EH (cell line): ENCODE data around the gene TREX2.

Experiments
- DNase-seq: peaks from one replicate; pipeline ENCODE4 v3.0.0-alpha.2; 2015; ENCODE audit warnings: low read depth

TREX2 gene

DNA sequence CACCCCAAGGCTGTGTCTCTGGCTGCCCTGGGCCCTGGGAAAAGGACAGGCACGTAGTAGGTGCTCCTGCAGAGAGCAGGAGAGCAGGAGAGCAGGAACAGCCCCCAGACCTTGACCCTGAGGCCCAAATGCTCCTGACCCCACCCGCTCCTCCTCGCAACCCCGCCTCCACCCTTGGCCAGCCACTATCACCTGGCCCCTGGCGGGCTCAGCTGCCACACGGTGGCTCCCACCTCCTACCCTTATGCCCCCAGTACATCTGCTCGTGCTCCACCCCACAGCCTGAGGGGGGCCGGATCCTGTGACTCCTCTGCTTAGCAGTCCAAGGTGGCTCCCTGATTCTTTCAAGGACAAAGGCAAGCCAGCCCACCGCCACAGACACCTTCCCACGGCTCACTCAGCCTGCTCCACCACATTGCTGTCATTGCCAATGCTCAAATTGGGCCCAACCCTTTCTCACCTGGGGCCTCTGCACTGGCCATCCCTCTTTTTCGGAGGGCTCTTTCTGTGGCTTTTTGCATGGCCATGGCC lies 30.0 kb upstream of the TREX2 start:
- no peak for DNase-seq

DNA sequence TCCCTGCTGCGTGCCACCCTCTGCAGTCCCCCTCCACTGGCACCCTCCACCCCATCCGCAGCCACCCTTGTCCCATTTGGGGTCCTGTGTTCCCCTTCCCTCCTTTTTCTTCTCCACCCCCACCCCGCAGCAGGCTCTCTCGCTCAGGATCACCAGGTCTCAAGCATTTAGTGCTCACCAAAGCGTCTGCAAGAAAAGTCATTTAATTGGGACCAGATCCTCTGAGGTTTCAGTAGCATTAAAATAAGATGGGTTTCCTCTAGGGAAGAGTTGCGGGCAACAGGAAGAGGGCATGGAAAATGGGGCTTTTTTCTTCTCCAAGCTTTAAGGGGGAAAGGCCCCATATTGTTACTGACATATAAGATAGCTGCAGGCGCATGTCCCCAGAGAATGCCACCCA lies 29.4 kb upstream of the TREX2 start:
- DNase-seq, result no peak

DNA sequence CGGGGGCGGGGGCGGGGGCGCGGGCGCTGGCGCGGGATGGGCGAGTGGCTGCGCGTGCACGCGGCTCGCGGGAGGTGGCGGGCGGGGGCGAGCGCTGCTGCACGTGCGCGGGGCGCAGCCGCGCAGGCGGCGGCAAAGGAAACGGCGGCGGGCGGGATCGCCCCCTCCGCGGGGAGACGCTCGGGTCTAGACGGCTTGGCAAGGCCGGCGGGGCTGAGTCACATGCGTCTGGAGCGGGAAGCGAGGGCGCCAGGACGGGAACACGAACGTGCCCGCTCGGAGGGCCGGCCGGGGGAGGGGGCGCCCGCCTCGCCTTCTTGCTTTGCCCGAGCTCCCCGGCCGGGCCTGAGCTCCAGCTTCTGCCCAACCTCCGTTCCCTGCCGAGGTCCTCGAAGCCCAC lies 28.9 kb upstream of the TREX2 start:
- peak; percentile 74 for DNase-seq

DNA sequence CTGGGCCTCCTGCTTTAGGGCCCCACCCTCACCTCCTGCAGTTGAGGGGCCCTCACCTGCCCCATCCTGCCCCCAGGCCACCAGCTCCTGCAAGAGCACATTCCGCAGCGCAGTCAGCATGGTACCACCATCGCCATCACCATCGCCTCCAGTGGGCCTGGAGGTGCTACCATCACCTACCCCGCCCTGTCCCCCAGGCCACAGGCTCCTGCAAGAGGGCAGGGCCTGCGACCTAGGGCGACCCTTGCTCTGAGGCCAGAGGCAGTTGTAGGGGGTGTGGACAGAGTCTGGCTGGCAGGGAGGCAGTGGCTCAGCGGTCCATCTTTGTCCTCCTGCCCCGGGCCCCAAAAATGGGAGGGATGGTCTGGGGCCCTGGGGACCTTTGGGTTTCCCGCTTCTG lies 28.4 kb upstream of the TREX2 start:
- no peak for DNase-seq

DNA sequence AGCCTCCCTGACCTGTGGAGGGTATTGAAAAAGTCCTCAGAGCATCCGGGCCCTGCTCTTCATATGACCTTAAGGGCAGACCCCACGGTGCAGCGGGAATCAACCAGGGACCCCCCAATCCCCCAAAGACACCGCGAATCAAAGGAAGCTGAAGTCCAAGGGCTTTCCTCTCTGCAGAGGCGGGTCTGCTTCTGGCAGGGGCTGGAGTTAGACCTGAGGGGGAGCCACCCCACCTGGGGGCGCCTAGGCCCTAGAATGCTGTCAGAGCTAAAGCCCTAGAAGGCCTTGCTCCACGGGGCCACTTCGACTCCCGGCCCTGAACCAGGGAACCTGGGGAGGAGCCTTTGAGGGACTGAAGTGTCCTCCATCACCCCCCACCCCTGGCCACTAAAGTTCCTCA lies 27.3 kb upstream of the TREX2 start:
- DNase-seq, result no peak

DNA sequence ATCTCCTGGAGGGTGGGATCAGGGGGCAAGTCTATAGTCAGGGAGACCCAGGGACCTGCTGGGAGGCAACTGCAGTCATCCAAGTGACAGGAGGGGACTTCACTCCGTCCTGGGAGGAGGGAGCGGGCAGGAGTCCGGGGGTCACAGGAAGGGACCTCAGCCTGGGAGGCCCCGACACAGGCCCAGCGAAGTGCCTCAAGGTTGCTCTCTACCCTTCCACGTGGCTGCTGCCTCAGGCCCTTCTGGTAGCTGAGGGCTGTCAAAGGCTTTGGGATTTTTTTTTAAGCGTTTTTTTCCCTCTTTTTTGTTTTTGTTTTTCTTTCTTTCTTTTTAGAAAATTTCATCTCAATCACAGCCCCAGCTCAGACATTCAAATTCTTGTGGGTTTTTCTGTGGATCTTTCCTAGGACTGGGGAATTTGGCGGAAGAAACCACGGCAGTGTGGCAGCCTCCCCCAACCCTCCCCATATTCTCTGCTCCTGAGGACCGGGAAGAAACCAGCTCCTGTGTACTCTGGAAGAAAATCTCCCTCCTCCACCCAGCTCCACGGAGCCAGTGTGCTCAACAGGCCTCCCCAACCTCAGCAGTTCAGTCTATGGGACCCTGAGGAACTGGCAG lies 25.9 kb upstream of the TREX2 start:
- DNase-seq, result peak; percentile 78

DNA sequence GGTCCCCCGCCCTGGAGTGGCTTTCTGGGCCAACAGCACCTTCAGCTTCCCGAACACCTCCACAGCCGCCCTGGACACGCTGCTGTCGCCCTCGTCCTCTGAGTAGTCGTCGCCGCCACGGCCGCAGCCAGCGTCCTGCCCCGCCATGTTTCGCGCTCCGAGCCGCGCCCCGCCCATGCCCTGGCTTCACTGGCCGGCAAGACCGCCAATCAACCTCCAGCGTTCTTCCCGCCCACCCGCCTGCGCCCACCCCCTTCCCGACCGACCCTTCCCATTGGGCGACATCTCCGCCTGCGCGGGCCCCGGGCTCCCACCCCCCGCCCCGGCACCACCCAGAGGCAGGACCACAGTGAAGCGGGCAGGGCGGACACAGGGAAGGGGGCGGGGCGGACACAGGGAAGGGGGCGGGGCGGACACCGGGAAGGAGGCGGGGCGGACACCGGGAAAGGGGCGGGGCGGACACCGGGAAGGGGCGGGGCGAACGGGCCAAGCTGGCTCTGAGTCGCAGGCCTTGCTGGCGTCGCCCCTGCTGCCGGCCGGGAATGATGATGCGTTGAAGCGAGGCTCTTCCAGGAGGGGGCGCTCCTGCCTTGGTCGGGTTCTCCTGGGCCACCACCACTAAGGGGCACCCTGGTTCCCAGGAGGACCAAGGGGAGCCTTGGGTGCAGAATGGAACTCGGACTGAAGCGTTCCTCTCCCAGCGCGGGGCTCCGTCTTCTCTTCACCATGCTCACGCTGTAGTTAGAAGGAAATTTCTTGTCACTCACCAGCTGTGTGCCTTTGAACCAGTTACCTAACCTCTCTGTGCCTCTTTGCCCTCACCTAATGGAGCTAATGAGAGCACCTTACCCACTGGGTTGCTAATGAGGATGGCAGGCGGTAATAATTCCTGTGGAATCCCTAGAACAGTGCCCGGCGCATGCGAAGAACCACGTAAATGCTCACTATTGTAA lies 24.8 kb upstream of the TREX2 start, which contains the start of gene HAUS7:
Gene HAUS7 (minus strand): TSS at position 166 of the 953 bp plus-strand sequence. CDS start 19 bp downstream, at position 147.
- DNase-seq, result peak; percentile 90

DNA sequence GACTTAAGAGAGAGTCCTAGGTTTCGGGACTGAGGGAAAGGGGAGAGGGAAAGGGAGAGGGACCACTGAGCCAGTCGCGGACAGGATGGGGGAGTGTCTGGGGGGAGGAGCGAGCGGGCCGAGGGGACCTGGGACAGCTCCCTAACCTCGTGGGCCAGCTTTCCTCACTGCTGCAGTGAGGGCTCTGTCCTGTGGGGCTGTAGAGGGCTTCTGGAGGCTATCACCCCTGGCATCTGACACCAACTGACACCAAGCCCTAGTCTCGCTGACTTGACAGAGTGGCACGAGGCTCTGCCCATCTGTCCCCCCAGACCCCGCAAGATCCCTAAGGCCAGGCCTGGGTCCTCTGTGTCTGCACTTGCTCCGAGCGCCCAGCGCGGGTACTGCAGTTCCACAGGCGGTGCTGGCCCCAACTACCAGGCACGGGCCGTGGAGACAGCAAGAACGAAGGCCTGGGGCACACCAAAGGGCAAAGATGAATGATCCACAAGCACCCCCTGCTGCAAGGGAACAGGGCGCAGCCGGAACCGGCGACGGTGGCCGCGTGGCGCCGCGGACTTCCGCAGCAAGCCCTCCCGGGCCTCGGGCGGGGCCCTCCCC lies 24.1 kb upstream of the TREX2 start:
- peak; percentile 54 for DNase-seq

DNA sequence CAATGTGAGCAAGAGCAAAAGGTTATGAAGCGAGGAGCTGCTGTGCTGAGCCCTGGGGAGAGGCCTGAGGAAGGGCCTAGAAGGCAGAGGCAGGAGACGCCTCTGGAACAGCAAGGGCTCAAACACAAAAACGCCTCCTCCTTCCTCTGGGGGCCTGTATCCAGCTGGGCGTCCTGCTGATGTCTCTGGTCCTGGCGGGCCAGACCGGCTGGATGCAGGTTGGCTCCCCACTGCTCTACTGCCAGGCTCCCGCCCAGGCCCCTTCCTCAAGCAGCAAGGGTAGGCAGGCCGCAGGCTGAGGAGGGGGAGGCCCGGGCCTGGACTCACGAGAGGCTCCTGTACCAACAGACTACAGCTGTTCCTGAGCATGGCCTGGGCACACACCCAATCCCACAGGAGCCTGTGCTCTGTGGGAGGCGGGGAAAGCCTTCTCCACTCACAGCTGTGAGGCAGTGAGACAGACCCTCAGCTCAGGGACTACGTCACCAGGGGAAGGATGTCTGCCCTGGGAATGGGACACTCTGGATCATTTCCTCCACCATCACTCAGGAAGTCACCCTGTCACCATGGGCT lies 22.2 kb upstream of the TREX2 start:
- no peak for DNase-seq

DNA sequence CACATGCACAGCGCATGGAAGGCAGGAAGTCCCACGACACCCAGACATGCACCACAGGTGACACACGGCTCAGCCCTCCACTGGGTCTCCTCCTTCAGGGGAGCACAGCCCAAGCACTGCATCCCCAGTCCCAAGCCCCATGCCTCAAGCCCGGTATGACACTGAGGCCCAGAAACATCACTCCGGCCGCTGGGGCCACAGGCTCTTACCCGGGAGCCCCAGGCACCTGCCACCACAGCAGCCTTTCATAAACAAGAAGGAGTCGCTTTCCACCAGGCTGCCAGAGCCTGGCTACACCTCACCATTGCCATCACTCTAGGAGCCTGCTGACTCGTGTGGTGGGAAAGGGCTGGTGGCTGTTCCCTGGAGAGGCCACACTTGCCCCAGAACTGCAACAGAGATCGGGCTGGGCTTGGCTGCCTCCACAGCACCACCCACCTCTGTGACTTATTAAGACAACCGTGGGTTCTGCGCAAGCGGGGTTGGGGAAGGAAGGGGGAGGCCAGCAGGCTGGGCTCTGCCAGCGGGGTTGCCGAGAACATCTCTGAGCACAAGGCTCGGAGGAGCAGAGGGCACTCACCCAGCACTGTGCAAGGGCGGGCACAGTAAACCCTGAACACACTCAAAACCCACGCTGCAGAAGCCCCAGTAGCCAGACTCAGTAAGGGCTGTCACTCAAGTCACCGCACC lies 20.0 kb upstream of the TREX2 start:
- DNase-seq, result no peak

DNA sequence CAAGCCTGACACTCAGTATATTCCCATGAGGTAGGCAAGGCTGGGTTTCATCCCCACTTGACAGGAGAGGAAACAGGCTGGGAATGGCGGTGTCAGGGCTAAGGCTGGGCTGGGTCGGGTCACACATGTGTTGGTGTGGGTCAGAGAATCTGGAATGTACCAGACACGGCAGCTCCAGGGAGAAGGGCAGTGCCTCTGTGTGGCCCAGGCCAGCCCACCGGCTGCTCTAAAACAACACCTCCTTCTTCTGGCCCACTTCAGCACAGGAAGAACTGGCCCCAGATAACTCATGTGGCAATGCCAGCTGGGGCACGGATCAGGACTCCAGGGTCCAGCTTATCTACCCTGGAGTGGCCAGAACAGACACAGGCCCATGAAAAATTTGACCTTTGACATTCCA lies 18.3 kb upstream of the TREX2 start:
- no peak for DNase-seq

DNA sequence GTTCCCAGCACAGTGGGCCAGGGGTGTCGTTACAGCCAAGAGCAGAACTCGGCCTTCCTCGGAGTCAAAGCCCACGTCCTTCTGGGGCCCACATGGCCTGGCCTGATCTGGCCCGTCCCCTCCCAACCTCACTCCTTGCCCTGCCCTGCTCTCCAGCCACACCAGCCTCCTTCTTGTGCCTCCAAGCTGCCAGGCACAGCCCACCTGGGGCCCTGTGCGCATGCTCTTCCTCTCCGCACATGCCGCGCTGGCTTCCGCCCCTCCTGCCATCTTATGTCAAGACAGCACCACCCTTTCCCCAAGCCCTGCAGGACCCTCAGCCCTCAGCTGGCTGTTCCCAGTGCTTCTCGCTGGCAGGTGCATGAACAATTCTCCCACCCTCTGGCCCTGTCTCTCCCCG lies 17.7 kb upstream of the TREX2 start:
- no peak for DNase-seq

DNA sequence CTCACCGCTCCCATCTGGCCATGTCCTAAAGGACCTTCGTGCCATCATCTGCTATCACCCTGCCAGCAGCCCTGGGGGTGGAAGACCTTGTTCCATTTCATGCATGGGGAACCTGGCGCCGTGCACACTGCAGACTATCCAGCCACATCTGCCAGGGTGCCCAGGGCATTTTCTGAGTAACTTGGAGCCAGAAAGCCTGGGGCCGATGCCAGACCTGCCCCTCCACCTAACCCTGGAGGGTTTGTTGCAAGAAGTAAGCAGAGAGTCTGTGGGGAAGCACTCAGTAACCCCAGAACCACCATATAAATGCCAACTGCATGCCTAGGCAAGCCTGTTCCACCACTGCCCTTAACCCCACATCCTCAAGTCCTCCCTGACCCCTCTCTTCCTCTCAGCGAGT lies 17.2 kb upstream of the TREX2 start:
- no peak for DNase-seq

DNA sequence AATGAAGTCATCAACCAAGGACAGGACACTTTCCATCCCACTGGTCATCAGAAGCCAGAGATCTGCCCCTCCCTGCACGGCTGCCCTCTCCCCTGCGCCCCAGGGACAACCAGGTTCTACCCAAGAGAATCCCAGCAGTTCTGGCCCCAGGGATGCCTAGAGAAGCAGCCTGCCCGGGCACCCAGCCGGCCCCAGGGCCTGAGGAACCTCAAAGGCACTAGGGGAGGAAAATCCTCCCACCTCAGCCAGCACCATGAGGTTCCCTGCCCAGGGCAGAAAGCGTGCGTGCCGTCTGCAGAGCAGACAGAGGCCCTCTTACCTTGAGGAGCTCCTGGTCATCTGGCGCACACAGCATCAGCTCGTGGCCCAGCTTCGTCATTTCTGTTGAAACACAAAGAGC lies 16.4 kb upstream of the TREX2 start:
- DNase-seq, result no peak

DNA sequence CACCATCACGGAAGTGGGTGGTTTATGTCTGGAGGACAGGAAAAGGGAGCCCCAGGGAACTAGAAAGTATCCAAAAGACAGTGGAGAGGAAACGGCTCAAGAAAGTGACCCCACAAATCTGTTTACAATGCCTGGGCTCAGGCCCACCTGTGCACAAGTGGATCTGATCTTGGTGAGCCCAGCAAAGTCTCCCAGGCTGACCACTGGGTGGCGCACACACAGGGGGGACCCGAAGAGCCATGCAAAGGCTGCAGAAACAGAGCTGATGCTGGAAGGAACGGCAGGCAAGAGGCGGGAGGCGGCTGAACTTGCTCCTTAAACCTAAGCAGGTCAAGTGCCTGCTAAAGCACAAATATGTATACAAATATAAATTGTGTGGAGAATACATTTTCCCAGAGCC lies 15.0 kb upstream of the TREX2 start:
- peak; percentile 52 for DNase-seq

DNA sequence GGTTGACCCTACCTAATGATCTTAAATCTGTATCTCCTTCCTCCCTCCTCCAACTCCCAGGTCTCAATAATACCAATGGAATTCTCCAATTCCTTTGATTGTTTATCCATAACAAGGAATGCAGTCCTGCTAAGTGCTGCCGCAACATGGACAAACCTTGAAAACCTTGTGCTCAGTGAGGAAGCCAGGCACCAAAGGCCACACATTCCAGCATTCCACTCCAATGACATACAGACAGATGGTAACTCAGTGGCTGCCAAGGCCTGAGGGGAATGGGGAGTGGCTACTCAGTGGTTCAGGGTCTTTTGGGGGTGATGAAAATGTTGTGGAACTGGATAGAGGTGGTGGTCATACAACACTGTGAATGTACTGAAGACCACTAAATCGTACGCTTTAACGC lies 14.1 kb upstream of the TREX2 start:
- DNase-seq, result peak; percentile 81

DNA sequence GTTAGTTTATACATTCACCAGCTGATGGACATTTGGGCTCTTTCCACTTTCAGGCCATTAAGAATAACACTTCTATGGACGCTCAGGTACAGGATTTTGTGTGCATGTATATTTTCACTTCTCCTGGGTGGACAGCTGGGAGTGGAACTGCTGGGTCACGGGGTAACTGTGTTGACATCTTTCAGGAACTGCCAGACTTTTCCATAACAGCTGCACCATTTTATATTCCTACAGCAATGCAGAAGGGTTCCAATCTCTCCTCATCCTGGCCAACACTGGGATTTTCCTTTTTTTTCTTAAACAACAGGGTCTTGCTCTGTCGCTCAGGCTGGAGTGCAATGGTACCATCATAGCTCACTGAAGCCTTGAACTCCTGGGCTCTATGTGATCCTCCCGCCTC lies 12.6 kb upstream of the TREX2 start:
- DNase-seq, result no peak

DNA sequence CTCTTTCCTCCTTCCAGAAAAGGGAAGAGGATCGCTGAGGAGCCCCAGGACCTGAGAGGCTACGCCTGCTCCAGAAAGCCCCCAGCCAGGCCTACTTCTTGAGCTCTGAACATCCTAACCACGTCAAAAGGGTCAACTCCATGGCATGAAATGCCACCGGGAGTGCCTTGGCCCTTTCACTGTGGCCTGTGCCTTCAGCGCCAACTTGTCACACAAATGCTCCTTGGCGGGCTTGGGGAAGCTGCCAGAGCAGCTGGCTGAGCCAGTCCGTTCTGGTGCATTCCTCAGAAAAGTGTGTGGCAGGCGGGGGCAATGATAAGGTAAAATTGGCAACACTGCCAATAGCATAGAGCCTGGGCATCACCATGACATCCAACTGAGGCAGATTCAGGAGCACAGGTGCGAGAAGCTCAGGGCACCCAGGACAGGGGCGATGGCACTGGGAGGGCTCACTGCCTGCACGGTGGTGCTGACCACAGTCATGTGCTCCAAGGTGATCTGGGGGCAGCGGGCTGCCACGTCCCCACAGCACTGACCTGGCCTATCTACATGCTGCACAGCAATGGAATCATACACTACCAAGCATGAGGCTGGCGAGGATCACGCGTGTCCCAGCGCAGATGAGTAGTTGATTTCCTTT lies 12.1 kb upstream of the TREX2 start:
- DNase-seq, result no peak

DNA sequence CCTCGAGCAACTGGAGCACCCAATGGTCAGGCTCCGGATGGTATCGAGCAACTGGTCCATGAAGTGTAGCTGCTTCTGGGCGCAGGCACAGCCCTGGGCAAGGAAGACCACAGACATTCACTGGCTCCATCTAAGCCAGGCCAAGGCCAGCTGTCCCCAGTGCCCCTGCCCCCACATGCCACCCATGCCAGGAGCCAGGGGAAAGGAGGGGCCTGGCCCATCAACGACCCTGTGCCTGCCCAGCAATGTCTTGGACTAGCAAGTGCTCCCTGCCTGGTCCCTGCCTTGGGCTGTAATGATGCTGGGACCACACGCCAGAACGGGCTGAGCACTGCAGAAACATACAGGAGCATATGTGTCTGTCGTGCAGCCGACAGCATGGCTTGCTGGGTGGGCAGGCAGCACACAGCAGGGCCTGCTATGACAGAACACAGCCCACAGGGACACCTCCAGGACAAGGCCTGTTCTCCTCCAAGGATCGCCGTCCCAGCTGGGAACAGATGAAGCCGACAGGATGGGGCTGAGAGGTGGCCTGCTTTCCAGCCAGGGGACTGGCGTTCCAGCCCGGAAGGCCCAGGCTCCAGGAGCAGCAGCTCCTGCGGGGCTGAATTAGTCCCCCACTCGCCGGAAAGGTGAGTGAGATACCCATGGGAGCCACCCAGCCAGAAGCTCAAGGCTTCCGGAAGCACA lies 11.4 kb upstream of the TREX2 start:
- DNase-seq, result no peak

DNA sequence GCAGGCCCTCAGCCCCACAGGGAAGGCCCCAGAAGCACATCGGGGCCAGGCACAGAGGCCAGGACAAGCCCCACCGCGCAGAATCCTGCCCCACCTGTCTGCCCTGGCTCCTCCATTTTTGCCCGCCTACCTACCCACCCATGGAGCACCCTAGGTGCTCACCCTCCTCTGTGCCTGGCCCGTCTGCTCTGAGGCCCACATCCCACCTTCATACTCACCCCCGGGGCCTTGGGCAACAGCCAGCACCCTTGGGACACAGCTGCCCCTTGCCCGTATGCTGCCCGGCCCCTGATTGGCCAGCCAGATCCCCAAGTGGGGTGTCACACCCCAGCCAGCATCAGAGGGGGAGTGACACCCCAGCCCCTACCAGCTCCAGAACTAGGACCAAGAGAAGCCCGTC lies 10.8 kb upstream of the TREX2 start:
- no peak for DNase-seq

DNA sequence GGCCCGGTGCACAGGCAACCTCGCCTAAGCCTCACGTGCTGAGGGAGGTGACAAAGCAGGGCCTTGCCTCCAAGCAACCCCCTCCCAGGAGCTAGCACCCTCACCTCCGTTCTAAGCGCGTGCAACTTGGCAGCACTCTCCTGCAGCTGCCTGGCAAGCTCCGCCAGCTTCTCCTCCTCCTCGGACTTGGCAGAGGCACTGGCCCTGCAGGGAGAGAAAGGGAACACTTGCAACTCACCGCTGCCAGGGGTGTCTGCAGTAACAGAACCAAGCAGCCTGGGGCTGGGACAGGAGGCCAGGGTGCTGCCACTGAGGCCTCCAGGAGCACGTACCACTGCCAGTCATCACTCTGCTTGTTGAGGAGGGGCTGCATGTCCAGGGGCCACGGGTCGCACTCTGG lies 10.3 kb upstream of the TREX2 start:
- DNase-seq, result no peak
